Measurements from ENCODE around the gene ANTKMT.
A peak's percentile ranks its signal among the peaks of the same experiment; 100 is the strongest.
"Not testable (repeated sequence)": the region's sequence is repeated elsewhere in the genome, so short reads cannot be mapped to it uniquely, and the experiment has no call there.

Gene ANTKMT

DNA sequence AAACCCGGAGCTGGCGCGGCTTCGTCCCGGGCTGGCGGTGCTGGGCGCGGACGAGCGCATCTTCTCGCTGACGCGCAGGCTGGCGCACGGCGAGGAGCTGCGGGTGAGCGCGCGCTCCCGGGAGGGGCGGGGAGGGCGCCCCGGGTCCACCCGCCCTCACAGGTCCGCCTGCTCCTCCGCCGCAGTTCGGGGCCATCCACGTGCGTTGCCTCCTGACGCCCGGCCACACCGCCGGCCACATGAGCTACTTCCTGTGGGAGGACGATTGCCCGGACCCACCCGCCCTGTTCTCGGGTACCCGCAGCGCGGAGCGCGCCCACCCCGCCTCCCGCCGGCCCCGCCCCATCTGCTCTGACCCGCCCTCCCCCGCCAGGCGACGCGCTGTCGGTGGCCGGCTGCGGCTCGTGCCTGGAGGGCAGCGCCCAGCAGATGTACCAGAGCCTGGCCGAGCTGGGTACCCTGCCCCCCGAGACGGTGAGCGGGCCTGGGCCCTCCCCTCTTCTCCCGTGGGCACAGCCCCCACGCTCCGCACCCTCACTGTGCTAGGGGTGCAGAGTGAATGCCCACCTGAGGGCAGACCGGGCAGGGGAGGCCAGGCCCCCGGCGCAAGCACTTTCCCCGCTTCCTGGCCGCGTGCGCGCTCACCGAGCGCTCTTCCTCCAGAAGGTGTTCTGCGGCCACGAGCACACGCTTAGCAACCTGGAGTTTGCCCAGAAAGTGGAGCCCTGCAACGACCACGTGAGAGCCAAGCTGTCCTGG lies 7.4 kb downstream of the ANTKMT start:
- DNase-seq (ENCODE audit: low read depth) = peak; percentile 40

- DNase-seq (ENCODE audit: low read depth) = no peak
Measured at GRCh38 chr16:728890-729744, 8.2 kb downstream of the ANTKMT start.

DNA sequence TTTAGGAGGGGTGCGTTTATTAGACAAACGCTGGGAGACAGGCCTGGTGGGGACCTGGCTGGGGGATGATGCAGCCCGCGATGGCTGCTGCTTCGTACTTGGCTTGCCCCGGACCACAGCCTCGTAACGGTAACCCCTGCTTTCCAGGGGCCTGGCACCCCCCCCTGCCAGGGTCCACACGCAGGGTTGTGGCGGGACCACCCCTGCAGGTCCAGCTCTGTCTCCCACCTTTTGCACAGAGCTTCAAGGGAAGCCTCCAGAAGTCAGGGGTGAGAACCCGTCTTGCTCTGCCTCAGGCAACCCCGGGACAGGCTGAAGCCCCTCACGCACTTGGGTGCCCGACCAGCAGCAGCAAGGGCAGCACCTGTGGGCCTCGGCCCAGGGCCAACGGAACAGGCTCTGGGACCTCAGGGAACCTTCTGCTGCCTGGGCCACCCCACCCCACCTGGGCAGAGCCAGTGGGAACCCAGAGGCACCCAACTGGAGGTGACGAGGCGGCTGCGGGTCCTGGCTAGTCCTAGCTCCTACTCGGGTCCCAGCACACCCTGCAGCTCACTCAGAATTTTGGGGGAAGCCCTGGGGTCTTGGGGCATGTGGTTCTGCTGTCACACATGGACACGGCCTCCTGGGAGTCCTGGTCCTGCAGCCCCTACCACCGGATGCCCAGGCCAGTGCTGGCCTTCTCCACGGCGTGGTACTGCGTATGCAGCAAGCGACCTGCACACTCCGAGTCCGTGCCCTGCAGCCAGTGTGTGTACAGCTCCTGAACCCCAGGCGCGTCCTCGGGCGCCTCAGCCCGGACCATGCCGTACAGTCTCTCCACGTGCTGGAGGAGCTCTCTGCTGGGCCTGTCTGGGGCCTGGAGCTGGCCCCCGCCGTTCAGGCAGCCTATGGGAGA lies 9.1 kb downstream of the ANTKMT start:
- DNase-seq (ENCODE audit: low read depth) = no peak

GRCh38 chr16:730666-731509 lies 9.9 kb downstream of the ANTKMT start:
- no peak for DNase-seq (ENCODE audit: low read depth)

GRCh38 chr16:732332-732731 lies 11.4 kb downstream of the ANTKMT start:
- no peak for DNase-seq (ENCODE audit: low read depth)

- no peak for DNase-seq (ENCODE audit: low read depth)
Measured at GRCh38 chr16:732936-733335, 12.0 kb downstream of the ANTKMT start.

GRCh38 chr16:733382-734207 lies 12.6 kb downstream of the ANTKMT start:
- no peak for DNase-seq (ENCODE audit: low read depth)

DNA sequence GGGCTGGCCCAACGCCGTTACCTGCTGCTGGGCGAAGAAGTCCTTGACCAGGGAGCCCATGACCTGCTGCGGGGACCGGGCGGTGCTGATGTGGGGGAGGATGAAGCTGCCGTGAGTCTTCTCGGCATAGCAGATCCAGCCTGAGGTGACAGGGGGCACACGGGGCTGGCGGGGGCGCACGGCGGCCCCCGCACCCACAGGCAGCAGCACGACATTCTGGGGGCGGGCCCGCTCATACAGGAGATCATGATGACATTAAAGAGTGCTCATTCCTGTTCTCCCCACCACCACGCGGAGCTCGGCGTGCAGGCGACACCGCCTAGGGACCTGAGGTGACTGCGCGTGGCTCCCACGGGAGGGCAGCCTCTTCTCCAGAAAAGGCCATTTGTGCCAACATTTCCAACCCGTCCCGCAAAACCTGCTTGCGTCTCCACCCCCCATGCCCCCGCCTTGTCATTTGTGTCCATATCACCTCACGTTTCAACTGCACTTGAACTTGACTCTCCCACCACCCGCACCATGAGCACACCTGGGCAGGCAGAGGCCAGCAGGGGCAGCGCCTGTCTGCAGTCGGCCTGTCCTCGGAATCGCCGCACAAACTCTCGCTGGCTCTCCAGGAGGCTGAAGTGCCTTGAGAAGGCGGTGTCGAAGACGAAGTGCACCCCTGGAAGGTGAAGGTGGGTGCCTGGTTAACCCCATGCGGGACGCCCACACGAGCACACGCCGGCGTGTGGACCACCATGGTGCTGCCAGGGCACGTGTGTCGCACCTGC lies 13.4 kb downstream of the ANTKMT start:
- no peak for DNase-seq (ENCODE audit: low read depth)

- no peak for DNase-seq (ENCODE audit: low read depth)
Measured at GRCh38 chr16:734981-735881, 14.3 kb downstream of the ANTKMT start.

DNA sequence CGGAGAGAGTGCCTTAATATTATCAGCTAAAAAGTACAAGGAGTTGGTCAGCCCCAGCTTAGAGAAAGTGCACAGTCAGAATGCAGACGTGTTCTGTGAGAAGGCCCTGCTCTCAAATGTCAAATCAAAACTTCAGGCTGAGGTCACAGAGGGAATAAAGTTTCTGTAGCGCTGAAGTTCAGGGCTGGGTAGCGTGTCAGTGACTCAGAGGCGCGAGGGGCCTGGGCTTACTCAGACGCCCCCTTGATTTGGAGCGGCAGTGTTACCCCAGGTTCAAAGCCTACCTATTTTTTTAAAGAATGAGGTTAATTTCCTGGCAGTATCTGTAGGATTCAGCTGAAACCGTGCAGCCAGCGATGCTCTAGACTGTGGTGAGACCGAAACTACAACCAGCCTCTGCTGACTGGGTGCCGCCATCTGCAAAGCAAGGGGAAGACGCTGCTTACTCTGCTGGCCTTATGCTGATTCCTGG lies 15.1 kb downstream of the ANTKMT start:
- DNase-seq (ENCODE audit: low read depth) = no peak

GRCh38 chr16:736936-737481 lies 16.1 kb downstream of the ANTKMT start:
- no peak for DNase-seq (ENCODE audit: low read depth)

DNA sequence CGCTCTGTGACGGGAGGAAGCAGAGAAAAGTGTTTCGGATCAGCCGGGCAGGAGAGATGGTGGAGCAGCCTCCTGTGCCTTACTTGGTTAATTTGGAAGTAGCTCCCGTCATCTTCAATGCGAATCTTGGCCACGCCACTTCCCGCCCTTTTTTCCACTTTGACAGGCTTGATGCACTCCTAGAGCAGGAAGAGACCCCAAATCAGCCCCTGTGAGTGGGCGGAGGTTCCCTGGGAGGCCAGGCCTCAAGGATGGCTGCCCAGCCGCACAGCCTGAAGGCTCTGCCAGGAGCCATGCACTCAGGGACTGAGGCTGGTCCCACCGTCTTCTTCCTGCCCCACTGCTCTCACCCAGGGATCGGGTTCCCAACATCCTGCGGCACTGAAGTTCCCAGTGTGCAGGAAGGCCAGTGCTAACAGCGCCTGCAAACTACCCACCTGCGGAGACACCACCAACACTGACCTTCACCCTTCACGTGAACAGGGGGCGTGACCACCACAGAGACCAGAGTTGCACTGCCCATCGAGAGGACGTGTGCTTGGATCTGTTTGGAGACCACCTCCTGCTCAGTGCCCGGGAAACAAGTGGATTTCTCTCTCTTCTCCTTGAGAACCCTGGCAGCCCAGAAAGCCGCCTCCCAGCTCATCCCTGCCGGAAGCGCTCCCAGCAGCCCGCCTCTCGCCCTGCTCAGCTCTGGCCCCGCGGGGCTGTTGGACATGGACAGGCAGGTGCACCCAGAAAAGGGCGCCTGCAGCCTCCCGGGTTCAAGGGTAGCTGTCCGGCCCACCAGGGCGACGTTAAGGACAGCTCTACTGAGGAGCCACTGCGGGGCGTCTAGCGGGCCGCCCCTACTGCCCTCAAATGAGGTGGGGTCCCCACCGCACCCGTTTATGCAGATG lies 18.9 kb downstream of the ANTKMT start:
- no peak for DNase-seq (ENCODE audit: low read depth)

GRCh38 chr16:740459-740763 lies 19.5 kb downstream of the ANTKMT start:
- no peak for DNase-seq (ENCODE audit: low read depth)

- DNase-seq (ENCODE audit: low read depth) = peak; percentile 87
Measured at GRCh38 chr16:740764-741505, 20.0 kb downstream of the ANTKMT start, which contains the start of gene CIAO3. TSS of gene CIAO3 (minus strand) at chr16:740997. CDS start at chr16:740985, 12 bp downstream.

DNA sequence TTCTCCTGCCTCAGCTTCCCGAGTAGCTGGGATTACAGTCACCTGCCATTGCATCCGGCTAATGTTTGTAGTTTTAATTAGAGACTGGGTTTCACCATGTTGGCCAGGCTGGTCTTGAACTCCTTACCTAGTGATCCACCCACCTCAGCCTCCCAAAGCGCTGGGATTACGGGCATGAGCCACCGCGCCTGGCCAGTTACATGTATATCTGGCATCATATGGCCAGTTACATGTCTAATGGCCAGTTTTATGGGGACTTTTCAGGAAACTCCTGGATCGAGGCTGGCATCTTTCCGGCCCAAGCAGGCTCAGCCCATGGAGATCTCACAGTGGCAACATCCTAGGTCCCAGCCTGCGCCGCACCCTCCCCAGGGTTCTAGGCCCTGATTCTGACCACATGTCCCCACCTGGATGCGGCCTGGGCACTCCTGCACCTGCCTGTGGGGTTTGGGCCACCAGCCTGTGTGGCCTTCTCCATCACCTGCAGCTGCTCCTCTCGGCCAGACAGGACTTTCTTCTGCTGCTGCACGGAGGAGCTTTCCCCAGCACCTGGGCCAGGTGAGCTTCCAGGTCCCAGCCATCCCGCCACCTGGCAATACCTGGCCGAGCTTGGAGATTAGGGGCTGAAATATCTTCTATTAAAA lies 21.2 kb downstream of the ANTKMT start:
- no peak for DNase-seq (ENCODE audit: low read depth)

DNA sequence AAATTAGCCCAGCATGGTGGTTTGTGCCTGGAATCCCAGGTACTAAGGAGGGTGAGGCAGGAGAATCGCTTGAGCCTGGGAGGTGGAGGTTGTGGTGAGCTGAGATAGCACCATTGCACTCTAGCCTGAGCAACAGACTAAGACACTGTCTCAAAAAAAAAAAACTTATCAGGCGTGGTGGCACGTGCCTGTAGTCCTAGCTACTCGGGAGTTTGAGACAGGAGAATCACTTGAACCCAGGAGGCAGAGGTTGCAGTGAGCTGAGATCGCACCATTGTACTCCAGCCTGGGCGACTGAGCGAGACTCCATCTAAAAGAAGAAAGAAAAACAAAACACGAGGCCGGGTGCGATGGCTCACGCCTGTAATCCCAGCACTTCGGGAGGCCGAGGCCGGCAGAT lies 21.9 kb downstream of the ANTKMT start:
- not testable (repeated sequence) for DNase-seq (ENCODE audit: low read depth)

Measured in activated T-helper 9 cell treated with anti-CD3 and anti-CD28 coated beads, Interleukin-2, amount 50 U/mL, for 16 hours (primary cell).